ENCODE data around the gene TNPO3. TPM values are rescaled to one million over a fixed set of nuclear protein-coding genes. Genes with fewer than 3 reads are reported as not detected.

TNPO3 gene
- total RNA-seq, 1 donor from 2014 or later: 32.6 TPM

DNA sequence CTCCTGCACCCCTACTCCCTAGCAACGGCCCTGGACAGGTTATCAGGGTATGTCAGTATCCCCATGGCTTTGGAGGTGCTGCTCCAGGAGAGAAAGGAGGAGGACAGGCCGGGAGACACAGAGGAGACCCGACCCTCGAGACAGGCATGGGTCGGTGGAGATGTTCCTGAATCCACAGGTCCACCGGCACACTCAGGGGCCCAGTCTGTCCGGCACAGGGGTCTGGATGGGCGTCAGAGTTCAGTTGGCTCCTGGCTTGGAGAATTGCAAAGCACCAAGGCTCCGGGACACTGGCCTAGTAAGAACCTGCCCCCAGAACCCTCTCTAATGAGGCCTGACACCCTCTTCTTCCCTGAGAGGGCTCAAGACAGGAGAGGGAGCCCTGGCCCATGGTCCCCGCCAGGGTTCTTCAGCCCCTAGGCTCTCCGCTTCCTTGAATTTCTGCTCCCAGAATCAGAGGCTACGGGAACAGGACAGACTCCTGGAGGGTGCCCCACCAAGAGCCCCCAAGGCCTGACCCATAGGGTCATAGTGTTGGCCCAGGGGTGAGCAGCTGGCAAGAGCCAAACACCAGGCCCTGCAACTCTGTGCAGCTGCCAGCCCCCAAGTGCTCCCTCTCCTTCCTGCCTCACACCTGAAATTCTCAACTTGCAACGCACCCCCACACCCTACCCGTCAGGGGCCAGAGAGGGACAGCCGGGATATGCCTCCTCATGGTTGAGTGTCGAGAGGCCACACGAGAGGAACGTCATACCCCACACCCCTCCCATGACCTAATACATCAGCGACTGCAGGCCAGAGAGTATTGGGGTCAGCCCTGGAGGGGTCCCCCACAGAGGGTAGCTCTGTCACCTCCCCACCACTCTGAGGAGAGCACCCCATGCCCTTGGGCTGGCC is 122.7 kb downstream of the TNPO3 start:
- H3K4me1 ChIP-seq: no peaks in the 10 kb centered on the region
- no peak for DNase-seq
- no peak overlapping the region for H3K4me3 ChIP-seq
- peaks cover 93% of the 10 kb centered on the region for H3K27me3 ChIP-seq (ENCODE audit: low read depth)
- TF ChIP-seq CTCF (IDR thresholded peaks at IDR 0.05; ENCODE audit: borderline replicate concordance): no peak
- H3K27ac ChIP-seq (replicated peaks): no peak overlapping the region
- intact Hi-C loops (cut with micrococcal nuclease): no loop called here
- no peaks in the 10 kb centered on the region for H3K9me3 ChIP-seq (replicated peaks)
- H3K36me3 ChIP-seq: no peaks in the 10 kb centered on the region

- intact Hi-C loops (cut with micrococcal nuclease): no loop called here
- Histone ChIP-seq H3K4me1 (no peaks in the 10 kb centered on the region), H3K9me3 (replicated peaks) (no peaks in the 10 kb centered on the region), H3K36me3 (no peaks in the 10 kb centered on the region), H3K27ac (replicated peaks) (no peak overlapping the region), H3K4me3 (no peak overlapping the region), H3K27me3 (ENCODE audit: low read depth) (peaks cover 88% of the 10 kb centered on the region)
- DNase-seq: no peak
- TF ChIP-seq CTCF (IDR thresholded peaks at IDR 0.05; ENCODE audit: borderline replicate concordance): no peak
Measured at GRCh38 chr7:128931190-128931798, 123.6 kb downstream of the TNPO3 start.

DNA sequence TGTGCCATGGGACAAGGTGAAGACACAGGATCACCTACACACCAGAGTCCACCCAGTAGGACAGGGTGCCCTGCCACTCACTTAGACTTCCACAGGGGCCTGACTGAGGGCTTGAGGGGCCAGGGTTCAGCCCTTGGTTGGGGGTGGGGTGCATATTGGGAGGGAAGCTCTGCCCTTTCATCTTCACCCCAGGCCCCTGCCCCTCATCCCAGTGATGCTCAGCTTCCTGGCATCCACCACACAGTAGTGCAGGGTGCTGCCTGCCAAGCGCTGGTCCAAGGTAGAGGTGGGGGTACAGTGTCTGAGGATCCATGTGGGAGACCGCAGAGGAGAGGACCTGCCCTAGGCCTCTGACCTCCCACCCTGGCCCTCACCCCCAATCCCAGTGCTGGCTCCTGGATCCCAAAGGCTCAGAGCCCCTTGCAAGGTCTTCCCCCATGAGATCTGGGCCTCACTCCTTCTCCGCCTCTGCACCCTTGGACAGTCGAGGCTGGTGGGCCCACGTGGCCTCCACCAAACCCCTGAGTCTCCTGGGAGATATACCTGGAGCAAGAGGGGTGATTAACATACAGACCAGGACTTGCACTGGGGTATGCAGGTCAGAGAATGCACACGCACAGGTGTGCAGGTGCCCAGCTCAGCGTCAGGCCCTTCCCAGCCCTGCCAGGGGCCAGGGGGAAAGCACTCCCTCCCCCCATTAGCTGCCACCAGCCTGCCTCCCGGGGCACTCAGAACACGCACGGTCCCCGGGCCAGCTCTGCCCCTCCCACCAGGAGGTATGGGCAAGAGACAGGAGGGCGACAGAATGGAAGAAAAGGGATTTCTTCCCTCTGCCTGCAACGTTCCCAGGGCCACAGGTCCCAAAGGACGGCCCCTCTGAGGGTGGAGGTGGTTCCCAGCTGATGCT is 125.8 kb downstream of the TNPO3 start:
- H3K36me3 ChIP-seq: no peaks in the 10 kb centered on the region
- H3K9me3 ChIP-seq (replicated peaks): no peaks in the 10 kb centered on the region
- H3K4me3 ChIP-seq: no peak overlapping the region
- DNase-seq: no peak
- intact Hi-C loops (cut with micrococcal nuclease): no loop called here
- H3K27me3 ChIP-seq (ENCODE audit: low read depth): peaks cover 72% of the 10 kb centered on the region
- no peaks in the 10 kb centered on the region for H3K4me1 ChIP-seq
- no peak for TF ChIP-seq CTCF (IDR thresholded peaks at IDR 0.05; ENCODE audit: borderline replicate concordance)
- no peak overlapping the region for H3K27ac ChIP-seq (replicated peaks)

GRCh38 chr7:128928159-128928813 is 126.6 kb downstream of the TNPO3 start:
- Histone ChIP-seq H3K9me3 (replicated peaks) (no peaks in the 10 kb centered on the region), H3K4me3 (no peak overlapping the region), H3K36me3 (no peaks in the 10 kb centered on the region), H3K27ac (replicated peaks) (no peak overlapping the region), H3K4me1 (no peaks in the 10 kb centered on the region), H3K27me3 (ENCODE audit: low read depth) (peaks cover 72% of the 10 kb centered on the region)
- DNase-seq: no peak
- TF ChIP-seq CTCF (IDR thresholded peaks at IDR 0.05; ENCODE audit: borderline replicate concordance): no peak
- intact Hi-C loops (cut with micrococcal nuclease): no loop called here
